Spleen (tissue), 3 donors: ENCODE measurements around the gene ARHGEF38.

ENCODE experiments used
- POLR2A ChIP-seq, 3 donors: fragments of 450-650 bp; IDR thresholded peaks; one replicate each; pipeline ENCODE4 v1.5.1; 2017; ENCODE audit warnings: antibody characterized with exemption in 3 of 3, mild to moderate bottlenecking in 1 of 3
- POLR2AphosphoS5 ChIP-seq, 3 donors: sonication (generic); formaldehyde crosslinking; IDR thresholded peaks; one replicate each; pipeline ENCODE4 v1.5.1; 2017; ENCODE audit warnings: antibody characterized with exemption in 3 of 3

DNA sequence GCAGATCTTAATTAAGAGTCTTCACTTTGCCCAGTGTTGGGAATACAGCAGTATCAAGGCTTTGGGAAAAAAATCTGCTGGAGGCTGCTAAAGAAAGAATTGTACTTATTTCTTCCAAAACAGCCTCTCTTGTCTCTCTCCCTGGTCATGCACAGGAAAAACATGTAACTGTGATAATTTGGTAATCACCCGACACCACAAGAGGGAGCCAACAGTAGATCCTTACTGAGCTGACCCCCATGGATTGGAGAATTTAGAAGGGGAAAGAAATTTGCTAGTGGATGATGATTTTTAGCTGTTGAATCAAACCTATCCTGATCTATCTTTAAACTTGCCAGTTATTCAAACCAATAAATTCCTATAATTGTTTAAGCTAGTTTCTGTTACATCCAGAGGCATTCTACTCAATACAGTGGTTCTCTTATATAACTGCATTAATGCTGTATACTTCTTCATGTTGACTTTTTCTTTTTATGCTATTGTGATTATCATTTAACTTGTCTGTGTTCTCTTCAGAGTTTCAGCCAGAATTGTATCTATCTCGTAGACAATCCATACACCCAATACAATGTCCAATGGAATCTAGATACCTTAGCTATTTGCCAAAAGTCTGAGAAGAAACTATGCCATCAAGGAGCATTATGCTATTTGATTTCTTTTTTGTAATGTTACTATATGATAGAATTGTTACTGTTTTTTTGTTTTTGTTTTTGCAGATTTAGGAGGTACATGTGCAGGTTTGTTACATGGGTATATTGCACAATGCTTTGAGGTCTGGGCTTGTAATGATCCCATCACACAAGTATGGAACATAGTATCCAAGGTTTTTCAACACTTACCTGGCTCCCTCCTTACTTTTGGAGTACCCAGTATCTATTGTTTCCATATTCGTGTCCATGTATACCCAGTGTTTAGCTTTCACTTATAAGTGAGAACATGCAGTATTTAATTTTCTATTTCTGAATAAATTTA, 31.3 kb upstream of the ARHGEF38 start:
- TF ChIP-seq POLR2AphosphoS5 (IDR thresholded peaks at IDR 0.05) (no peak), POLR2A (IDR thresholded peaks at IDR 0.05) (no peak)
